ENCODE measurements around the gene GPR132. TPM values are rescaled to one million over a fixed set of nuclear protein-coding genes. Genes with fewer than 3 reads are reported as not detected.
"Not testable (repeated sequence)": the region's sequence is repeated elsewhere in the genome, so short reads cannot be mapped to it uniquely, and the experiment has no call there.

Gene GPR132
- total RNA-seq, 1 donor from 2014 or later = 1.5 TPM

- peak; percentile 72 for DNase-seq
Measured at GRCh38 chr14:105075379-105076295, 10.4 kb upstream of the GPR132 start.

- peak; percentile 53 for DNase-seq
Measured at GRCh38 chr14:105074601-105075053, 9.4 kb upstream of the GPR132 start.

GRCh38 chr14:105073720-105074600 lies 8.7 kb upstream of the GPR132 start:
- DNase-seq = no peak

GRCh38 chr14:105072892-105073719 lies 7.9 kb upstream of the GPR132 start:
- DNase-seq = no peak

GRCh38 chr14:105072381-105072861 lies 7.2 kb upstream of the GPR132 start:
- DNase-seq = no peak

- DNase-seq = no peak
Measured at GRCh38 chr14:105071942-105072341, 6.7 kb upstream of the GPR132 start.

GRCh38 chr14:105071326-105071725 lies 6.1 kb upstream of the GPR132 start:
- no peak for DNase-seq

GRCh38 chr14:105070760-105071137 lies 5.5 kb upstream of the GPR132 start:
- no peak for DNase-seq

GRCh38 chr14:105069871-105070759 lies 4.9 kb upstream of the GPR132 start:
- no peak for DNase-seq

GRCh38 chr14:105069522-105069870 lies 4.3 kb upstream of the GPR132 start:
- no peak for DNase-seq

GRCh38 chr14:105068818-105069217 lies 3.6 kb upstream of the GPR132 start:
- DNase-seq = no peak

- DNase-seq = no peak
Measured at GRCh38 chr14:105067969-105068301, 2.7 kb upstream of the GPR132 start.

GRCh38 chr14:105067140-105067968 lies 2.1 kb upstream of the GPR132 start:
- no peak for DNase-seq

- no peak for DNase-seq
Measured at GRCh38 chr14:105066240-105067071, 1.2 kb upstream of the GPR132 start.

- no peak for DNase-seq
Measured at GRCh38 chr14:105064721-105065143, 498 bp downstream of the GPR132 start.

- no peak for DNase-seq
Measured at GRCh38 chr14:105064001-105064400, 1.2 kb downstream of the GPR132 start.

- DNase-seq = not testable (repeated sequence)
Measured at GRCh38 chr14:105063506-105063905, 1.7 kb downstream of the GPR132 start.

- DNase-seq = no peak
Measured at GRCh38 chr14:105063056-105063455, 2.2 kb downstream of the GPR132 start.

- DNase-seq = no peak
Measured at GRCh38 chr14:105062048-105062433, 3.2 kb downstream of the GPR132 start.

Data from tongue (tissue), 2 donors.